Activated CD4-positive, alpha-beta T cell treated with anti-CD3 and anti-CD28 coated beads, Interleukin-2, amount 50 U/mL, for 4 hours (primary cell): ENCODE data around the gene ACKR4.
"Not testable (repeated sequence)": the region's sequence is repeated elsewhere in the genome, so short reads cannot be mapped to it uniquely, and the experiment has no call there.

ENCODE experiments used
- DNase-seq, 2 experiments: peaks; one replicate each; pipeline ENCODE4 v3.0.0-alpha.2; 2020

The ACKR4 gene

DNA sequence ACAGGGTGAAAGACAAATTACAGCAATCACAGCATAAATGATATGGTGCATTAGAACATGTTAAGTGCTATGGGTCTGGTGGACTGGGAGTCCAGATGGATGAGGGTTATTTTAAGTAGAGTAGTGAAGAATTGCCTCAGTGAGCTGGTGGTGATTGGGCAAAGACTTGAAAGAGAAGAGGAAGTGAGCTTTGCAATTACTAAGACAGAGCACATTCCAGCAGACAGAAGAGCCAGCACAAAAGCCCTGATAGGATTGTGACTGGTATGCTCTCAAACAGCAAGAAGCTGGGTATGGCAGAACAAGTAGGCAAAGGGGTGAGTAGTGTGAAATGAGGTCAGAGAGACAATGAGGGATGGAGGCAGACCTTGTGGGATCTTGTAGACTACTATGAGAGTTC is 2.1 kb upstream of the ACKR4 start:
- DNase-seq: no peak

- no peak for DNase-seq
Measured at GRCh38 chr3:132596326-132596725, 744 bp upstream of the ACKR4 start.

- no peak for DNase-seq
Measured at GRCh38 chr3:132597660-132598059, 590 bp downstream of the ACKR4 start.

GRCh38 chr3:132598181-132598580 is 1.1 kb downstream of the ACKR4 start:
- DNase-seq: no peak

GRCh38 chr3:132600614-132601013 is 3.5 kb downstream of the ACKR4 start:
- DNase-seq: not testable (repeated sequence)

DNA sequence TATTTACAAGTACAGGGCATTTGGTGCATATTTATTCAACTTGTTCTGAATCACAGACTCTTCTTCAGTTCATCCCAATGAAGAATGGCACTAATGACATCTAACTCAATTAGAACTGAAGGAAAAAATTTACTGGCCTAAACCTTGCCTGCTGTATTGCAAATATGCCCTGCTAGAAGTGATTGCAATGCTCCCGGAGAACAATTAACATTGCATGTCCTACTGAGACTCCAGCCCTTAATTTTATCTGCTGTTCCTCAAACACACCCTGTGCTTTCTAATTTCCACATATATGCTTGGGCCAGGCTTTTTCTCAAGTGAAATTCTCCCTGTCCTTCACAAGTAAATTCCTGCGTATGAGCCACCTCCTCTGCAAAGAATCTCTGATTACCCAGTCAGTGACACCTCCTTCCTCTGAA is 8.3 kb downstream of the ACKR4 start:
- DNase-seq: no peak

- DNase-seq: no peak
Measured at GRCh38 chr3:132606085-132606484, 9.0 kb downstream of the ACKR4 start.

DNA sequence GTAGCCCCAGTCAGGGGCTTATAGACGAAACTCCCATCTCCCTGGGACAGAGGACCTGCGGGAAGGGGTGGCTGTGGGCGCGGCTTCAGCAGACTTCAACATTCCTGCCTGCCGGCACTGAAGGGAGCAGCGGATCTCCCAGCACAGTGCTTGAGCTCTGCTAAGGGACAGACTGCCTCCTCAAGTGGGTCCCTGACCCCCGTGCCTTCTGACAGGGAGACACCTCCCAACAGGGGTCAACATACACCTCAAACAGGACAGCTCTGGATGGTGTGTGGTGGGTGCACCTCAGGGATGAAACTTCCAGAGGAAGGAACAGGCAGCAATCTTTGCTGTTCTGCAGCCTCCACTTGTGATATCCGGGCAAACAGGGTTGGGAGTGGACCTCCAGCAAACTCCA is 9.6 kb downstream of the ACKR4 start:
- not testable (repeated sequence) for DNase-seq

- not testable (repeated sequence) for DNase-seq
Measured at GRCh38 chr3:132615301-132615700, 18.2 kb downstream of the ACKR4 start.

DNA sequence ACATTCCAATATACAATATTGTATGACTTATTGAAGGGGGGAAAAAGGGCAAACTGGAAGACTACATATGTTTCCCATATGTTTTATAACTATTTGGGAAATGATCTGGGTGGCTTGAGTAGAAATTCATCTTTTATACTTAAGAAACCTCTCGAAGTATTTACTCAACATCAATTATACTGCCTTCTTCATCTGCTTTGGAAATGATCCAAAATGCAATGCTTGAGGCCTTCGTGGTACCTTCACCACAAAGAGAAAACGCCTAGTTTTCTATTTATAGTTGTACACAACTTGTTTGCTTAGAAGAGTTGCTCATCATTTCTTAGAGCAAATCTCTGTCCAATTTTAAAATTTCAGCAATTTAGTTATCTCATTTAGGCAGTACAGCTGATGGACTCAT is 18.8 kb downstream of the ACKR4 start:
- DNase-seq: no peak

- no peak for DNase-seq
Measured at GRCh38 chr3:132616780-132617179, 19.7 kb downstream of the ACKR4 start.

- DNase-seq: no peak
Measured at GRCh38 chr3:132622148-132622547, 25.1 kb downstream of the ACKR4 start.

GRCh38 chr3:132622761-132623160 is 25.7 kb downstream of the ACKR4 start:
- no peak for DNase-seq

GRCh38 chr3:132623646-132624045 is 26.6 kb downstream of the ACKR4 start:
- no peak for DNase-seq

- no peak for DNase-seq
Measured at GRCh38 chr3:132624790-132625189, 27.7 kb downstream of the ACKR4 start.

DNA sequence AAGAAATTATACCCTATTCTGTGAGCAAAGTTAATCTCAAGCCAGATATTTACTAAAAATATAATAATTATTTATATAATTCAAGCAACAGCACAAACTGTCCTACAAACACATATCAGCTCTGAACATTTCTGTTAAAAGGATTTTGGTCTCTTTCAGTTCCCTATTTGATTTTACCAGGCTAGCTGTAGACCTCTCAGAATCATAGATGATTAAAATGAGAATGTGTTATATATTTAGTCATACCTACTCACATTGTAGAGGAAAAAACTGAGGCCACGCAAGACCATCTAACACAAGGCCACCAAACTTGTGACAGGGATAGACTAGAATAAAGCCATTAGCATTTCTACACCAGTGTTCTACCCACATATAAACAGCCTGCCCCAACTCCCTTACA is 28.5 kb downstream of the ACKR4 start:
- no peak for DNase-seq

GRCh38 chr3:132626955-132627354 is 29.9 kb downstream of the ACKR4 start:
- no peak for DNase-seq

DNA sequence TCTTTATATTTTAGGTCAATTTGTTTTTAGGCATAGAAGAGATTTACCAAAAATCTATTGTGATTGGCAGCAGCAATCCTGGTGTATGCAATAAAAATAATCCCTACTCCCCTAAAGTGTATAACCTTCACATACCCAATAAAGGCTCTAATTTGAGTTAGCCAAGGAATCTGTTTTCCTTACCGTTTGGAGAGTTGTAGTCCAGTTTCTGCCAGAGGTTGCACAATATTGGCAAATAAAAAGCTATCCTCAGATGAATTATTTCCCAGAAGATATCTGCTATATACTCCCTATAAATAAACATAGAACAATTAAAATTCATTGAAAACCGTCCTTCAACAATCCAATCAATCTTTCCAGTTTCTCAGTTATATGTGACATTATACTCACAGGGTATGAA is 31.1 kb downstream of the ACKR4 start:
- DNase-seq: no peak

GRCh38 chr3:132629928-132630327 is 32.9 kb downstream of the ACKR4 start:
- DNase-seq: no peak

DNA sequence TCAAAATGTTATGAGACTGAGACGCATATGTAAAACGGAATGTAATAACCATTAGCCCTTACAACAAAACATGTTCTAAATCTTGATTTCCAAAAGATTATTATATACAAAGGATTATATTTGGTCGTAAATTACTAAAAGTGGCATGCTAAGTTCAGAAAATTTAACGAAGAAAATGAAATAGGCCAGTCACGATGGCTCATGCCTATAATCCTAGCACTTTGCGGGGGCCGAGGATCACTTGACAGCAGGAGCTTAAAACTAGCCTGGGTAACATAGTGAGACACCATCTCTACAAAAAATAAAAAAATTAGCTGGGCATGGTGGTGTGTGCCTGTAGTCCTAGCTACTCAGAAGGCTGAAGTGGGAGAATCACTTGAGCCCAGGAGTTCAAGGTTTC is 33.5 kb downstream of the ACKR4 start:
- no peak for DNase-seq

DNA sequence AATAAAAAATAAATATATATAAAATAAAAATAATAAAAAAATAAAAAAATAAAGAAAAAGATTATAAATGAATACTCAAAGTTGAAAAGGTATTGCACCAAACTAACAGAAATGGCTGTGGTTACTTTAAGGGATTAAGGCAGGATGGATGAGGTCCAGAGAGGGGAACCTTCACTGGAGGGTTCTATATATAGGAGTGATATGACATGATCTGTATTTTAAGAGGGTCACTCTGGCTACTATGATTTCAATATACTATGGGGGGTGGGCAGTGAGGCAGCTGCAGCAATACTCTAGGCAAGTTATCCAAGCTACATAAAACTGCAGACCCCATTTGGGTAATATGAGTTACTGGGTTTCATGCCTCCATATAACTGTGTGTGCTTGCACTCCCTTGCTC is 38.0 kb downstream of the ACKR4 start:
- DNase-seq: no peak

GRCh38 chr3:132637590-132637989 is 40.5 kb downstream of the ACKR4 start:
- DNase-seq: no peak

- DNase-seq: no peak
Measured at GRCh38 chr3:132638706-132639105, 41.6 kb downstream of the ACKR4 start.

DNA sequence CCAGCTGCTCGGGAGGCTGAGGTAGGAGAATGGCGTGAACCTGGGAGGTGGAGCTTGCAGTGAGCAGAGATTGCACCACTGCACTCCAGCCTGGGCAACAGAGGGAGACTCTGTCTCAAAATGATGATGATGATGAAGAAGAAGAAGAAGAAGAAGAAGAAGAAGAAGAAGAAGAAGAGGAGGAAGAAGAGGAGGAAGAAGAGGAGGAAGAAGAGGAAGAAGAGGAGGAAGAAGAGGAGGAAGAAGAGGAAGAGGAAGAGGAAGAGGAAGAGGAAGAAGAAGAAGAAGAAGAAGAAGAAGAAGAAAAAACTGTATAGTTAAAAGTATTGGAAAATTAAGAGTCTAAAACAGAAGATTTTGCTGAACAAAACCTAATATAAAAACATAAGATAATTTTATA is 44.4 kb downstream of the ACKR4 start:
- not testable (repeated sequence) for DNase-seq

- DNase-seq: no peak
Measured at GRCh38 chr3:132641837-132642538, 44.9 kb downstream of the ACKR4 start.

GRCh38 chr3:132642539-132642847 is 45.4 kb downstream of the ACKR4 start:
- DNase-seq: no peak
